Kidney (tissue), 14 donors: ENCODE results near the gene BHLHE40. TPM values are rescaled to one million over a fixed set of nuclear protein-coding genes. Genes with fewer than 3 reads are reported as not detected.

Experiments
- DNase-seq, 5 donors: peaks; one replicate each; pipeline ENCODE4 v3.0.0-alpha.2; 2013 to 2020
- FAIRE-seq: peaks from 2 replicates; lab custom pipeline; 2012; peaks lifted over from hg19 to GRCh38; lab: Jason Lieb, UNC
- H3K27ac ChIP-seq, 2 donors: one replicate each; pipeline ENCODE4 v1.7.0; 2013; ENCODE audit warnings: low read depth in 2 of 2, low read length in 2 of 2, inconsistent platforms in 1 of 2
- H3K27me3 ChIP-seq: one replicate; pipeline ENCODE4 v1.7.1; 2013; ENCODE audit warnings: low read length, inconsistent platforms; ENCODE audit not compliant: control insufficient read depth, insufficient read depth
- H3K36me3 ChIP-seq, 3 donors: one replicate each; pipeline versions ENCODE4 v1.7.0 to v1.7.1; 2013; ENCODE audit warnings: low read length in 3 of 3, control low read depth in 1 of 3, inconsistent platforms in 1 of 3; ENCODE audit not compliant: insufficient read depth in 3 of 3, control insufficient read depth in 2 of 3
- H3K4me1 ChIP-seq, 3 donors: one replicate each; pipeline versions ENCODE4 v1.7.0 to v1.7.1; 2013; ENCODE audit warnings: low read length in 3 of 3, inconsistent platforms in 1 of 3, low read depth in 1 of 3; ENCODE audit not compliant: control insufficient read depth in 2 of 3, insufficient read depth in 2 of 3
- H3K4me3 ChIP-seq, 3 donors: one replicate each; pipeline versions ENCODE4 v1.7.0 to v1.8.1; 2013; ENCODE audit warnings: low read length in 3 of 3, control low read depth in 1 of 3, inconsistent platforms in 1 of 3
- H3K9ac ChIP-seq, 3 donors: one replicate each; pipeline versions ENCODE4 v1.7.0 to v1.7.1; 2013; ENCODE audit warnings: low read length in 3 of 3, control low read depth in 1 of 3, inconsistent platforms in 1 of 3
- H3K9me3 ChIP-seq, 3 donors: one replicate each; pipeline versions ENCODE4 v1.7.0 to v1.7.1; 2013; ENCODE audit warnings: low read length in 3 of 3, control low read depth in 1 of 3, inconsistent platforms in 1 of 3; ENCODE audit not compliant: control insufficient read depth in 2 of 3, insufficient read depth in 1 of 3
- intact Hi-C: fragments of 100-400 bp; cut with DNase I; formaldehyde crosslinking; loops from one replicate; pipeline ENCODE4 v1.11.1; 2022
- polyA plus RNA-seq: library from polyadenylated mRNA; stranded (reverse); fragments of 350-450 nt; fragmentation: Illumina TruSeq; extraction: RNeasy Lipid Tissue Mini Kit (QIAGEN cat#74804); gene quantifications from one replicate; pipeline ENCODE4 v1.2.3, GENCODE V29; 2014; ENCODE audit warnings: low read depth, low replicate concordance; ENCODE audit not compliant: insufficient read depth
- total RNA-seq: library from RNA; stranded (reverse); fragmentation: NEBNext Ultra II Directional; extraction: Animal tissue kit (Norgen Biotek cat#: 25700); gene quantifications from one replicate; pipeline ENCODE4 v1.2.1, GENCODE V29; 2021
- TF ChIP-seq, protein P1 (sequence below): IDR thresholded peaks from 3 replicates; pipeline ENCODE4 v1.5.1; 2012; ENCODE audit warnings: mild to moderate bottlenecking, moderate library complexity, borderline replicate concordance; ENCODE audit not compliant: insufficient read depth; ENCODE audit errors: extremely low read depth
- donor health status: control.
- donor health status: control.
- donor health status: control.
- donor health status: control.
- donor health status: control.
- donor health status: DM: yes; HTN: yes; CAD: no.
- donor health status: Normal renal cell carcinoma (clear cell type).

The BHLHE40 gene
- total and polyA plus RNA-seq, 2 donors from 2014 or later: 39.4 to 147 TPM

DNA sequence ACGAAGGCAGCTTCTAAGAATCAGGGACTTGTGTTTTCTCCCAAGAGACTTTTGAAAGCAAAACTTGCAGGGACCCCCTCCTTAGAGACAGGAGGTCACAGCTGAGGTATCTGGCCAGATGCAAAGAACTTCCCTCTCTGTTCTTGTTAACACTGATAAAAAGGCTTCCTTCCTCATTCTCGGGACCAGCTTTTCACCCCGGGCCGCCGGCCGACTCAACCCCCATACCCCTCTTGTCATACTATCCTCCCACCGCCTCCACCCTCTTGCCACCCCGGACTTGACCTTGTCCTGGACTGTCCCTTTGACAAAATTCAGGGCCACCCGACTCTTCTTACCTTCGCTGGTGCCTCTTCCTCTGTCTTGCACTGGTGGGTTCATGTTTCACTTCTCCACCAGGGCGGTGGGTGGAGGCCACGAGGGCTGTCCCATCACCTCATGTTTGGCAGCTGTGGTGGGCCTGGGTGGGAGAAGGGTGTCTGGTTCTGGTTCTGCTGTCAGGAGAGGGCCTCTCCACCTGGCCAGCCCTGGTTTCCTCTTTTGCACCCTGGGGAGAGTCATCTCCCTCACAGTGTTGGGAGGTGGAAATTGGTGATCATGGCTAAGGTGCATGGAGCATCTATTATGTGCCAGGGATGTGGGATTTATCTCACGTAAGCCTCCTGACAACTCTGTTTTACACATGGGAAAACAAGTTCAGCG lies 32.5 kb downstream of the BHLHE40 start:
- DNase-seq (no peak), FAIRE-seq (no peak)
- TF ChIP-seq, protein P1, sequence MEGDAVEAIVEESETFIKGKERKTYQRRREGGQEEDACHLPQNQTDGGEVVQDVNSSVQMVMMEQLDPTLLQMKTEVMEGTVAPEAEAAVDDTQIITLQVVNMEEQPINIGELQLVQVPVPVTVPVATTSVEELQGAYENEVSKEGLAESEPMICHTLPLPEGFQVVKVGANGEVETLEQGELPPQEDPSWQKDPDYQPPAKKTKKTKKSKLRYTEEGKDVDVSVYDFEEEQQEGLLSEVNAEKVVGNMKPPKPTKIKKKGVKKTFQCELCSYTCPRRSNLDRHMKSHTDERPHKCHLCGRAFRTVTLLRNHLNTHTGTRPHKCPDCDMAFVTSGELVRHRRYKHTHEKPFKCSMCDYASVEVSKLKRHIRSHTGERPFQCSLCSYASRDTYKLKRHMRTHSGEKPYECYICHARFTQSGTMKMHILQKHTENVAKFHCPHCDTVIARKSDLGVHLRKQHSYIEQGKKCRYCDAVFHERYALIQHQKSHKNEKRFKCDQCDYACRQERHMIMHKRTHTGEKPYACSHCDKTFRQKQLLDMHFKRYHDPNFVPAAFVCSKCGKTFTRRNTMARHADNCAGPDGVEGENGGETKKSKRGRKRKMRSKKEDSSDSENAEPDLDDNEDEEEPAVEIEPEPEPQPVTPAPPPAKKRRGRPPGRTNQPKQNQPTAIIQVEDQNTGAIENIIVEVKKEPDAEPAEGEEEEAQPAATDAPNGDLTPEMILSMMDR: no peak
- Histone ChIP-seq H3K36me3 (no peaks in the 10 kb centered on the region), H3K9me3 (no peaks in the 10 kb centered on the region), H3K4me3 (no peak overlapping the region), H3K27ac (no peak overlapping the region), H3K27me3 (no peaks in the 10 kb centered on the region), H3K4me1 (no peaks in the 10 kb centered on the region), H3K9ac (no peak overlapping the region)
- intact Hi-C loops: no loop called here

GRCh38 chr3:5012367-5012766 lies 33.1 kb downstream of the BHLHE40 start:
- Histone ChIP-seq H3K36me3 (no peaks in the 10 kb centered on the region), H3K9ac (no peak overlapping the region), H3K9me3 (no peaks in the 10 kb centered on the region), H3K4me3 (no peak overlapping the region), H3K27me3 (no peaks in the 10 kb centered on the region), H3K27ac (no peak overlapping the region), H3K4me1 (no peaks in the 10 kb centered on the region)
- intact Hi-C loops: no loop called here
- TF ChIP-seq, protein P1: no peak
- DNase-seq (no peak), FAIRE-seq (no peak)

- TF ChIP-seq, protein P1: no peak
- DNase-seq: no peak
- Histone ChIP-seq H3K36me3 (no peaks in the 10 kb centered on the region), H3K9me3 (no peaks in the 10 kb centered on the region), H3K27ac (no peak overlapping the region), H3K9ac (no peak overlapping the region), H3K4me1 (peaks cover 0 to 1% (median 0%) of the 10 kb centered on the region in 3 donors), H3K27me3 (no peaks in the 10 kb centered on the region), H3K4me3 (no peak overlapping the region)
- no peak for FAIRE-seq
- intact Hi-C loops: no loop called here
These were observed 34.0 kb downstream of the BHLHE40 start for GRCh38 chr3:5013021-5013906.
